Activated CD4-positive, alpha-beta T cell treated with anti-CD3 and anti-CD28 coated beads, Interleukin-2, amount 50 U/mL, for 48 hours (primary cell): Measurements from ENCODE around the gene ANO7.

Experiments
- DNase-seq, 2 experiments: peaks; one replicate each; pipeline ENCODE4 v3.0.0-alpha.2; 2020

ANO7 gene

GRCh38 chr2:241214209-241214608 is 25.7 kb downstream of the ANO7 start:
- DNase-seq: no peak

GRCh38 chr2:241214766-241215165 is 26.3 kb downstream of the ANO7 start:
- DNase-seq: no peak

- DNase-seq: no peak
Measured at GRCh38 chr2:241215421-241215820, 26.9 kb downstream of the ANO7 start.

GRCh38 chr2:241216211-241216761 is 27.8 kb downstream of the ANO7 start:
- DNase-seq: no peak

- DNase-seq: peak; percentile 33 to 53
Measured at GRCh38 chr2:241217320-241218031, 29.0 kb downstream of the ANO7 start.

GRCh38 chr2:241218131-241219029 is 29.9 kb downstream of the ANO7 start:
- DNase-seq: peak; percentile 44 to 56

- DNase-seq: no peak
Measured at GRCh38 chr2:241219030-241219382, 30.5 kb downstream of the ANO7 start.

GRCh38 chr2:241219856-241220356 is 31.4 kb downstream of the ANO7 start:
- no peak for DNase-seq

- no peak for DNase-seq
Measured at GRCh38 chr2:241223211-241224017, 34.9 kb downstream of the ANO7 start.

GRCh38 chr2:241224018-241224850 is 35.8 kb downstream of the ANO7 start:
- no peak for DNase-seq

- no peak for DNase-seq
Measured at GRCh38 chr2:241224851-241225438, 36.5 kb downstream of the ANO7 start.

- no peak for DNase-seq
Measured at GRCh38 chr2:241225545-241225944, 37.1 kb downstream of the ANO7 start.

- no peak for DNase-seq
Measured at GRCh38 chr2:241225983-241226382, 37.5 kb downstream of the ANO7 start.

GRCh38 chr2:241226723-241227572 is 38.5 kb downstream of the ANO7 start:
- no peak for DNase-seq

GRCh38 chr2:241227594-241227993 is 39.1 kb downstream of the ANO7 start:
- no peak for DNase-seq

GRCh38 chr2:241228081-241228859 is 39.8 kb downstream of the ANO7 start:
- no peak for DNase-seq

GRCh38 chr2:241228860-241229516 is 40.5 kb downstream of the ANO7 start:
- DNase-seq: no peak

- DNase-seq: no peak
Measured at GRCh38 chr2:241229563-241230401, 41.3 kb downstream of the ANO7 start.
